Measurements from ENCODE around the gene ARL17B.
"Not testable (repeated sequence)": the region's sequence is repeated elsewhere in the genome, so short reads cannot be mapped to it uniquely, and the experiment has no call there.

DNA sequence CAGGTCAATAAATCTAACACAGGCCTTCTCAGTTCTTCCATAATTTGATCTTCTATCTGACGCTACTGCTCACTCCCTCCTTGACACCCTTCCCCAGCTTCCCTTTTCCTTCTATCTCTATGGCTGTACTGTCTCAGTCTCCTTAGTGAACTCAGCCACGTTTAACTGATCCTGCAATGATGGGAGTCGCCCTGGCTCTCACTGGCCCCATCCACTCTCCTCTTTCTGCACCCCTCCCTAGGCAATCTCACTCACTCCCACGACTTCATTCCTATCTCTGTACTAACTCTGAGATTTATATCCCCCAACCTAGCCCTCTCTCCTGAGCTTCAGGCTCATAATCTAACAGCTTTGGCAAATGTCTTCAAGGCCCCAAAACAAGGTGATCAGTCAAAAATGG lies 7.7 kb downstream of the ARL17B start:
- not testable (repeated sequence) for TF ChIP-seq EZH2 (IDR thresholded peaks at IDR 0.05); POLR2AphosphoS5 (IDR thresholded peaks at IDR 0.05; ENCODE audit: borderline replicate concordance, low read depth, low read length); FOXP2 (optimal IDR thresholded peaks at IDR 0.05; ENCODE audit: control extremely low read depth, extremely low read length, insufficient read depth)

All from SK-N-MC (cell line).